ENCODE measurements around the gene ZNF628. TPM values are rescaled to one million over a fixed set of nuclear protein-coding genes. Genes with fewer than 3 reads are reported as not detected.

ZNF628 gene
- polyA plus RNA-seq, 1 experiment, result 0.48 TPM

- CTCF ChIA-PET, result interaction anchor here (1.1 to 3.3 kb wide), 6 partner anchors 9 to 318 kb away, joined by 3 to 14 read pairs (median 6); partner anchors contain the start of gene ZNF628
- Histone ChIP-seq H3K36me3 (ENCODE audit: control insufficient read depth, insufficient read depth, low read length) (peaks cover 3% of the 10 kb centered on the region), H3K4me3 (ENCODE audit: low read depth, low read length) (no peak overlapping the region), H3K27me3 (ENCODE audit: control insufficient read depth, insufficient read depth, low read length) (no peaks in the 10 kb centered on the region)
- DNase-seq (ENCODE audit: low read depth), result no peak
- no peak for TF ChIP-seq CTCF (IDR thresholded peaks at IDR 0.05; ENCODE audit: insufficient read depth, low read depth, low read length)
- POLR2A ChIA-PET, result no interaction called here
Observed at GRCh38 chr19:55459551-55459949, 16.9 kb upstream of the ZNF628 start.

GRCh38 chr19:55459950-55460657 is 16.3 kb upstream of the ZNF628 start:
- no peaks in the 10 kb centered on the region for H3K27me3 ChIP-seq (ENCODE audit: control insufficient read depth, insufficient read depth, low read length)
- peaks cover 3% of the 10 kb centered on the region for H3K36me3 ChIP-seq (ENCODE audit: control insufficient read depth, insufficient read depth, low read length)
- no peak for DNase-seq (ENCODE audit: low read depth)
- H3K4me3 ChIP-seq (ENCODE audit: low read depth, low read length), result peak overlapping the region; percentile 67
- ChIA-PET CTCF (interaction anchor here (1.1 to 3.3 kb wide), 5 partner anchors 8 to 319 kb away, joined by 3 to 14 read pairs (median 7); partner anchors contain the start of gene ZNF628), POLR2A (no interaction called here)
- TF ChIP-seq CTCF (IDR thresholded peaks at IDR 0.05; ENCODE audit: insufficient read depth, low read depth, low read length), result no peak

- H3K4me3 ChIP-seq (ENCODE audit: low read depth, low read length), result peak overlapping the region; percentile 67
- H3K27me3 ChIP-seq (ENCODE audit: control insufficient read depth, insufficient read depth, low read length), result no peaks in the 10 kb centered on the region
- peak; percentile 34 for DNase-seq (ENCODE audit: low read depth)
- TF ChIP-seq CTCF (IDR thresholded peaks at IDR 0.05; ENCODE audit: insufficient read depth, low read depth, low read length), result no peak
- ChIA-PET CTCF (interaction anchor here (1.1 to 3.3 kb wide), 3 partner anchors 16 to 43 kb away, joined by 3 to 14 read pairs (median 4); partner anchors contain the start of gene ZNF628), POLR2A (no interaction called here)
- H3K36me3 ChIP-seq (ENCODE audit: control insufficient read depth, insufficient read depth, low read length), result peaks cover 1% of the 10 kb centered on the region; the same call in 1 of the 2 replicates
Observed at GRCh38 chr19:55460670-55461258, 15.7 kb upstream of the ZNF628 start.

- CTCF ChIA-PET, result interaction anchor here (0.6 to 1.1 kb wide), 5 partner anchors 10 to 111 kb away, joined by 3 to 6 read pairs (median 3); no protein-coding TSS in a partner anchor
- POLR2A ChIA-PET, result interaction anchor here (0.6 to 0.8 kb wide), 2 partner anchors 14 to 138 kb away, joined by 3 to 9 read pairs; partner anchors contain the start of gene ZNF524
- TF ChIP-seq CTCF (IDR thresholded peaks at IDR 0.05; ENCODE audit: insufficient read depth, low read depth, low read length), result no peak
- H3K36me3 ChIP-seq (ENCODE audit: control insufficient read depth, insufficient read depth, low read length), result no peaks in the 10 kb centered on the region; the same call in 1 of the 2 replicates
- peak; percentile 98 for DNase-seq (ENCODE audit: low read depth)
- no peaks in the 10 kb centered on the region for H3K27me3 ChIP-seq (ENCODE audit: control insufficient read depth, insufficient read depth, low read length)
- peak within 1 kb of the TSS; percentile 67 for H3K4me3 ChIP-seq (ENCODE audit: low read depth, low read length)
Observed at GRCh38 chr19:55461259-55461973, 15.0 kb upstream of the ZNF628 start, which contains the start of gene ISOC2. Gene ISOC2, minus strand, starts transcription at chr19:55461642. Its CDS starts 5,156 bp downstream, at chr19:55456486.
